ENCODE measurements around the gene MTHFSD.

MTHFSD gene

DNA sequence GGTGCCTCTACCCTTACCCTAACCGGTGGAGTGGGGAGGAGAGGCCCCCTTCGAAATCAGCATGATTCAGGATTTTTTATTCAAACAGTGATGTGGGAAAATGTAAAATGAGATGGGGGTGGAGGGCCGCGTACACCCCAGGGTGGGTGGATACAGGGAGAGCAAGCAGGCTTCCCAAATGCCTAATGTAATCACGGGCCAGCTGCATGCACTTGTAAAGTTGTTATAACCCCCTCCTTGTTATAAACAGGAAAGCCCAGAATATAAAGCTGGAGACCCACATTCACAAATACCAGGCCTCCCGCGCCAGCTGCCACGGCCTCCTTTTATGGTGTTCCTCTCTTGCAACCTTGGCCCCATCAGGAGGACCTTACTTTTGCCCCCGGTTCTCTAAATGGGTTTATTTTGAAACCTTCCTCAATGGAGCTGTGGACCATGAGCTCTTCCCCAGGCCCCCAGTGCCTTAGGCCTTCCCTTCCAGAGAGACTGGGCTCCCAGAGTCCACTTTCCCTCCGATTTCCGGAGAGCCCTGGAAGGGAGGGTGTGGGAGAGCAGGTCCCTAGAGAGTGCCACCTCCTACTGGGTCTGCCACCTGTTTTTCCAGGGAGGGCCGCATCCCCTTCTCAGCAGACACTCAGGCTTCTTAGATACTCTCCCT lies 22.4 kb upstream of the MTHFSD start:
- DNase-seq (ENCODE audit: low read depth), result no peak
- H3K4me3 ChIP-seq (ENCODE audit: low read length), result peak overlapping the region; percentile 61
- no peak for TF ChIP-seq CTCF (IDR thresholded peaks at IDR 0.05; ENCODE audit: insufficient read depth, low read depth, low read length, missing control alignments)

DNA sequence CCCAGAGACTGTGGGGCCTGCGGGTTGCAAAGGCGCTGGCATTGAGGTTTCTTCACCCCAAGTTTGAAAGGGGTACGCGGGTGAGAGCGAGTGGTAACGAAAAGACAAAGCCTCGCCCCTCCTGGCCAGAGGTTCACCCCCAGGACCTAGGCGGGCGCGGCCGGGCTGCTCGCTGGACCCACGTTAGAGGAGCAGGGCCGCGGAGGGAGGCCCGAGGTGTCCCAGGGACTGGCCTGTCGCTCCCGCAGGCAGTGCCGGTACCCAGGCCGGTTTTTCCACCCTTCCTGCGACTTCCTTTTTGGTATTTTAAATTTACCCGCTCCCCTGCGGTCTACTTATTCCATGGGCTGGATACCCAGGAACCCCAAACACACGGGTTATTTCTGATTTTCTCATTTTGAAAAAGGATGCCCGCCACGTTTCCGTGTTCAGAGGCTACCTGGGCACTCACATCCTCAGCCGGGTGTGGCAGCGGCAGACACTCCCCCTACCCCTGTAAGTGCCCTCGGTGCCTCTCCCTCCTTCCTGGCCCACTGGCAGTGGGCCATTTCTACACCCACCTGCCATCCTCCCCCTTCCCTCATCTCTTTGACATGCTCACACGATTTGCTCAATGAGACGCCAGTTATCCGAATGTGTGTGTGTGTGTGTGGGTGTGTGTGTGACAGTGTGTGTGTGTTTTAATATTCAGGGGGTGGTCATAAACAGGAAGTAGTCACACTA lies 21.7 kb upstream of the MTHFSD start:
- DNase-seq (ENCODE audit: low read depth), result peak; percentile 36
- peak overlapping the region; percentile 61 for H3K4me3 ChIP-seq (ENCODE audit: low read length)
- no peak for TF ChIP-seq CTCF (IDR thresholded peaks at IDR 0.05; ENCODE audit: insufficient read depth, low read depth, low read length, missing control alignments)

GRCh38 chr16:86575754-86576557 lies 20.9 kb upstream of the MTHFSD start:
- peak overlapping the region; percentile 61 for H3K4me3 ChIP-seq (ENCODE audit: low read length)
- TF ChIP-seq CTCF (IDR thresholded peaks at IDR 0.05; ENCODE audit: insufficient read depth, low read depth, low read length, missing control alignments), result peak; percentile 67
- DNase-seq (ENCODE audit: low read depth), result peak; percentile 94

- no peak overlapping the region for H3K4me3 ChIP-seq (ENCODE audit: low read length)
- TF ChIP-seq CTCF (IDR thresholded peaks at IDR 0.05; ENCODE audit: insufficient read depth, low read depth, low read length, missing control alignments), result no peak
- DNase-seq (ENCODE audit: low read depth), result no peak
These were observed 20.2 kb upstream of the MTHFSD start for GRCh38 chr16:86575095-86575685.

DNA sequence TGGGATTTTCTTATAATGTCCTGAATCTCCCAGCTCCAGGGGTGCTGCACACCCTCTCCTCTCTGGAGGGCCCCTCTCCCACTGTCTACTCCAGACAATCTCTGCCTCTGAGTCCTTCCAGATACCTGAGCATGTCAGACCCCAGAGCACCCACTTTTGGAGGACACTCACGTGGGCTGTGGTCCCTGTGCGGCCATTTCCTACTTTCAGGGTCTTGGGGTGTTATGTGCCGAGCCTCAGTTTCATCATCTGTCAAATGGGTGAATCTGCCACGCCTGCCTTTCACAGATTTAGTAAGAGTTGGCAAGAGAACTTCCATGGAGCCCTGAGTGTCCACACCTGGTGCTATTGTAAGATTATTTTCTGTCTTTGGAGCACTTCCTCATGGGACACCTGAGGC lies 19.6 kb upstream of the MTHFSD start:
- TF ChIP-seq CTCF (IDR thresholded peaks at IDR 0.05; ENCODE audit: insufficient read depth, low read depth, low read length, missing control alignments), result no peak
- no peak overlapping the region for H3K4me3 ChIP-seq (ENCODE audit: low read length)
- no peak for DNase-seq (ENCODE audit: low read depth)

GRCh38 chr16:86573646-86574508 lies 18.8 kb upstream of the MTHFSD start:
- no peak for DNase-seq (ENCODE audit: low read depth)
- no peak for TF ChIP-seq CTCF (IDR thresholded peaks at IDR 0.05; ENCODE audit: insufficient read depth, low read depth, low read length, missing control alignments)
- no peak overlapping the region for H3K4me3 ChIP-seq (ENCODE audit: low read length)
